HG03457 (cell line): ENCODE results near the gene ZNF747.

Experiments
- ATAC-seq: cut with Tn5 transposase; IDR thresholded peaks from one replicate; pipeline ENCODE4 v1.9.1; 2021; ENCODE audit warnings: moderate number of reproducible peaks; ENCODE audit not compliant: unreplicated experiment

Gene ZNF747

GRCh38 chr16:30519120-30520049 is 15.3 kb downstream of the ZNF747 start:
- ATAC-seq = no peak

- ATAC-seq = no peak
These were observed 16.1 kb downstream of the ZNF747 start for GRCh38 chr16:30518552-30518951.

GRCh38 chr16:30515275-30515674 is 19.4 kb downstream of the ZNF747 start:
- ATAC-seq = no peak

GRCh38 chr16:30511509-30511908 is 23.1 kb downstream of the ZNF747 start:
- no peak for ATAC-seq

GRCh38 chr16:30510376-30510938 is 24.2 kb downstream of the ZNF747 start:
- no peak for ATAC-seq

GRCh38 chr16:30509081-30509765 is 25.4 kb downstream of the ZNF747 start:
- ATAC-seq = no peak

- ATAC-seq = no peak
These were observed 31.0 kb downstream of the ZNF747 start for GRCh38 chr16:30503403-30504296.

GRCh38 chr16:30499284-30499683 is 35.4 kb downstream of the ZNF747 start:
- ATAC-seq = no peak

- no peak for ATAC-seq
These were observed 39.9 kb downstream of the ZNF747 start for GRCh38 chr16:30494709-30495108.

GRCh38 chr16:30493941-30494488 is 40.6 kb downstream of the ZNF747 start:
- no peak for ATAC-seq

- ATAC-seq = no peak
These were observed 42.8 kb downstream of the ZNF747 start for GRCh38 chr16:30491744-30492308.

GRCh38 chr16:30491229-30491628 is 43.4 kb downstream of the ZNF747 start:
- ATAC-seq = no peak

- ATAC-seq = no peak
These were observed 44.4 kb downstream of the ZNF747 start for GRCh38 chr16:30490210-30490609.

- no peak for ATAC-seq
These were observed 45.7 kb downstream of the ZNF747 start for GRCh38 chr16:30488764-30489605.

- no peak for ATAC-seq
These were observed 48.7 kb downstream of the ZNF747 start for GRCh38 chr16:30485818-30486436.

GRCh38 chr16:30484887-30485286 is 49.8 kb downstream of the ZNF747 start:
- no peak for ATAC-seq

- ATAC-seq = no peak
These were observed 52.3 kb downstream of the ZNF747 start for GRCh38 chr16:30482366-30482765.

- no peak for ATAC-seq
These were observed 53.3 kb downstream of the ZNF747 start for GRCh38 chr16:30481381-30481780.
